GM12872 (cell line): Measurements from ENCODE around the gene ARL8B.

Experiments
- CTCF ChIP-seq: IDR thresholded peaks from 3 replicates; pipeline ENCODE4 v1.5.1; 2011; ENCODE audit warnings: low read depth, mild to moderate bottlenecking, low read length, moderate library complexity; ENCODE audit not compliant: insufficient read depth

The ARL8B gene

GRCh38 chr3:5086708-5087107 lies 35.4 kb upstream of the ARL8B start:
- TF ChIP-seq CTCF, result no peak

- no peak for TF ChIP-seq CTCF
Measured at GRCh38 chr3:5087209-5087608, 34.9 kb upstream of the ARL8B start.

GRCh38 chr3:5090197-5090596 lies 31.9 kb upstream of the ARL8B start:
- TF ChIP-seq CTCF, result no peak

GRCh38 chr3:5092018-5092417 lies 30.1 kb upstream of the ARL8B start:
- no peak for TF ChIP-seq CTCF

- no peak for TF ChIP-seq CTCF
Measured at GRCh38 chr3:5093731-5094130, 28.4 kb upstream of the ARL8B start.

- 0 out of 3 replicates have a peak, but pooled peaks have one; percentile 4 for TF ChIP-seq CTCF
Measured at GRCh38 chr3:5095886-5096285, 26.2 kb upstream of the ARL8B start.

- no peak for TF ChIP-seq CTCF
Measured at GRCh38 chr3:5096336-5097008, 25.6 kb upstream of the ARL8B start.
